Measurements from ENCODE around the gene DAB1.

Gene DAB1

DNA sequence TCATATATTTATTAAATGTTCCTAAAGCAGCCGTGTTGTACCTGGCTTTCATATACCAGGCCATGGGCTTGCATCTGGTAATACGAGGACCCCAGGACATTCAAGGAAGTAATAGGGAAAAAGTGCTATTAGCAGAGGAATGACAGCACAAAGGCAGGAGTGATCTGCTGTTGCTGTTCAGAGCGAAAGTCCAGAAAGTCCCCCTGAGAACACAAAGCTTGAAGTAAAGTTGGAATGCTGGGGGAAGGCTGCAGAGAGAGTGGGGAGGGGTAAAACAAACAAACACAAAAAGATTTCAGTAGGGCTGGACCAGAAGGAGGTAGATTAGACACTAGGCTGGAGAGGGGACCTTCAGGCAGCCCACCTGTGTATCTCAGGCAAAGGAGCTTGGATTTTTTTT, 363.4 kb downstream of the DAB1 start:
- DNase-seq = no peak

- no peak for DNase-seq
Measured at GRCh38 chr1:57058652-57059501, 365.0 kb downstream of the DAB1 start.

DNA sequence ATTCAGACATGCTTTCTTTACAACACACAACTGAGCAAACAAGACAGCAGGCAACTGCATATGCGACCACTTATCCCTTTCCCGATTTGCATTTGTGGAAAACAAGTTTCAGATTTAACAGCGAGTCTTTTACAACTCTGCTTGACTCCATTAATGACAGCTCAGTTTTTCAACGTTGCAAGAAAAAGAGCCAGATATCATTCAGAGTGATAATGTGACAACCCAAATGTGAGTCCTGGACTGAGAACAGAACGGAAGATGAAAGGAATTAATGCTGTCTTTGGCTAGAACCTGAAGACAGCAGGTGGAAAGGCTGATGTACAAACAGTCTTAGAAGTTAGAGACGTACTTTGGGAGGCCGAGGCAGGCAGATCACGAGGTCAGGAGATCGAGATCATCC, 375.0 kb downstream of the DAB1 start:
- no peak for DNase-seq

GRCh38 chr1:57046462-57046861, 377.4 kb downstream of the DAB1 start:
- no peak for DNase-seq

GRCh38 chr1:57041901-57042300, 382.0 kb downstream of the DAB1 start:
- DNase-seq = no peak

- no peak for DNase-seq
Measured at GRCh38 chr1:57040811-57041210, 383.0 kb downstream of the DAB1 start.

- DNase-seq = no peak
Measured at GRCh38 chr1:57036641-57037579, 386.9 kb downstream of the DAB1 start.

- DNase-seq = no peak
Measured at GRCh38 chr1:57034713-57035112, 389.1 kb downstream of the DAB1 start.

DNA sequence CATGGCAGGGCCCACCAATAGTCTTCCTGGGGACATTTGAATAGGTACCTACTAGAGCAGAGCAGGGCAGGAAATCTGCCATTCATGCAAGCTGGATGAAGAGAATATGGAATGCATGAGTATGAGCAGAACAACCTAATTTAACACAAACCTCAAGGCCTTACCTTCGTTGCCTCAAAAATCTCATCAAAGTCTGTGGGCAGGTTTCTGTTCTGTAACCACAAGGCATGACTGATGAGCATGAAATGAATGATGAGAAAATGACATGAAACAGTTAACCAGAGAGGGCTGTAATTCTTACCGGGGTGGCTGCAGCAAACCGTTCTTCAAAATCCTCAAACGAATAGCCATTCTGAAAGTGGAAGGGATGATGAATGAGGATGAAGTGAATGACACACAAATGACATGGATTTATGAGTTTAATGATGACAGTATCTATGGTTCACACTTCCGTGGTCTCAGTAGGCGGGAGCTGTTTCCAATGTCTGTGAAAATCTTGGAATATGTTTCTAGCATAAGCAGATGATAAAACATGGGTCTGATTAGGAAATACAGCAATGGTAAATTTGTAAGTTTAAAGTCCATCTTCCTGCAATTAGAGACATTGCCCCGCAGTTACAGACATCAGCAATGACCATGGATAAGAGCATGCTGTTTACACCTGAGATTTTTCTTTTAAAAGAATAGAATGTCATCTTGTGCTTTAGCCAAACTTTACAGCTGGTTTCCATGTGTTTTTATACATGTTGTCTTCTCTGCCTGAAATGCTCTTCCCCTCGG, 390.4 kb downstream of the DAB1 start:
- no peak for DNase-seq

DNA sequence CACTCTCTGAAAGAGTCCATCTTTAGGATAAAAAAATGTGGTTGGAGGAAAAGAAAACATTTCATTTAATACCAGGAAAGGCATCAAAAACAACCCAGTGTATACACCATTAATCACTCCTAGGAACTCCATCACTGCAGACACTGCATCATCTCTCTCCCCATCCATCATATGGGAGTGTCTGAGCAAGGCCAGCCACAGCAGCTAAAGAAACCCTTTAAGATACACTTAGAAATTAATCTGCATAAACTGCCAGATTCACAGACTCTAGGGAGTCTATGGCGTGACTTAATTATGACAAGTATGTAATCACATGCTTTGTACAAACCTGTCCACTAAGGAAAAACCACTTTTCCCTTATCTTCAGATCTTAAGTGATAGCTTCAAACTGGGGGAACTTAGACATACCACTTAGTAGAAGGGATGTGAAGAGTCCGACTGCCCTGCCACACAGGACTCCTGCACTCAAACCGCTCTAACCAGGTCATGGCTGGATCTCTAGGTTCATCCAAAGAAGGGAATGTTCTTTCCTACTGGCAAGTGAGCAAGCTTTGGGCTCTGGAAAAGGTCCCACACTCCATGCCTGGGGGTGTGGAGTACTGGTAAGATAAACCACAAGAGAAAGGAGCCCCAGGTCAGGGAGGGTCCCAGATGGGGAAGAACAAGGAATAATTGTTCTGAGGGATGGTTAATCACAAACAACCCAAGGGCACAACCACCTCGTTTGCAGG, 397.1 kb downstream of the DAB1 start:
- no peak for DNase-seq

DNA sequence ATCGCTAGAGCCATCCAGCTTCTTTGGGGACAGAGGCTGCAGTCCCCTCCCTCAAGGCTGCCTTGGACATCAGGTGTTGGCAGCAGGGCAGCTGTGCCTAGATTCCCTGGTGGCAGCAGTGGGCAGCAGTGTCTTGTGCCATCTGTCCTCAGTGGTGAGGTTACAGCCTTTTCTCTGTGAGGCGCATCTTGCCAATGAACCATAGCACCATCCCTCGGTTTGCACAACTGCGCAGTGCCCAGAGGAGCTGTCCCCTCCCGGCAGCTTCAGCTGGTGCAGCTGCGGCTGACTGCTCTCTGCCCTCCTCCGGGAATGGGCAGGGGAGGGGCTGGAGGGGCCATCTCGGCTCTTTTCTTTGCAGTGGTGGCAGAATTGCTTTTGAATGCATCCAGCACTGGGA, 399.0 kb downstream of the DAB1 start:
- DNase-seq = no peak

DNA sequence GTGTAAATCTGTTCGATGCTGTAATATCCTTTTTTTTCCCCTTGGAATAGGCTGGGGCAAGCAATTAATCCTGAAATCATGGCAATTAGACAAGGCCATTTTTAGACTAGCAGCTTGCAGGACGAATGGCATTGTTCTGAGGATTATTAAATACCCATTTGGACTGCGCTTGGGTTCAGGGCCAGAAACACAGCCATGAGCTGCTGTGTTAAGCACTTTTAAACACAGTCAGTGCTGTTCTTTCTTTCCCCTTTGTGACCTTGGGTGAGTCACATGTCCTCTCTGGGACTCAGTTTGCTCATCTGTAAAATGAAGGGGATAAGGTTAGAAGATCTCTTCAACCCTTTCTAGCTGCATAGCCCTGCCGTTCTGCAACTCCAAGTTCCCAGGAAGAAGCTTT, 399.4 kb downstream of the DAB1 start:
- DNase-seq = no peak

GRCh38 chr1:57020216-57020615, 403.6 kb downstream of the DAB1 start:
- no peak for DNase-seq

GRCh38 chr1:57019236-57019839, 404.5 kb downstream of the DAB1 start:
- DNase-seq = no peak

- DNase-seq = no peak
Measured at GRCh38 chr1:57018119-57018518, 405.7 kb downstream of the DAB1 start.

DNA sequence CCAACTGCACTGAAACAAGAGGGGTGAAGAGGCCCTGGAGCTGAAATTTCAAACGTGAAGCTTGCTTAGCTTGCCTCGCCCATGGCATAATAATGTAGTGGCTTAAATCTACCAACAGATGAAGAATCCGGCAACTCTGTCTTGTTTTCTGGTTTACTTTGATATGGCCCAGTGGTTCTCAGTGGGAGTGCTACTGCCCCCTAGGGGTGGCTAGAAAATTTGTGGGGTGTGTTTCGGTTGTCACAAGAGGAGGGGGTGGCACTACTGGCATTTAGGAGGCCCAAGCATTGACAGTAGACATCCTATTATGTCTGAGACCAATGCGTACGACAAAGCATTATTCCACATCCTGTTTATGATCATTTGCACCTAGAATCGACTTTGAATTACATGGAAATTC, 406.1 kb downstream of the DAB1 start:
- no peak for DNase-seq

GRCh38 chr1:57017200-57017599, 406.7 kb downstream of the DAB1 start:
- DNase-seq = no peak

DNA sequence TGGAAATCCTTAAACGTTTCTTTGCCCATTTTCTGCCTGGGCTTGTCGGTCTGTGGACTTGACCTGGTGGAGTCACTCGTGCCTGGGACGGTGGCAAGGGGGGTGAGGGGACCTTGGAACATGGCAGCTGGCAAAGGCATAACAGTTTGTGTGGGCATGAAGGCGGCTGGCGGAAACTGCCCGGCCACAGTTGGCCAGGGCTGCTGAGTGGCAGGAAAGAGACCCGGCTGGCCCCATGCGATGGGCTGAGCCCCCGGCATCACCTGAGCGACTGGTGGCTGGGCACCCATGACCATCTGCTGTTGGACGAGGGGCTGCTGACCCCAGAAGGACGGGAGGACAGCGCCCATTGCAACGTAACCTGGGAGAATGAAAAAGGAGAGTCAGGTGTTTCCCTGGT, 408.8 kb downstream of the DAB1 start:
- DNase-seq = no peak

GRCh38 chr1:57013522-57013921, 410.3 kb downstream of the DAB1 start:
- DNase-seq = no peak

DNA sequence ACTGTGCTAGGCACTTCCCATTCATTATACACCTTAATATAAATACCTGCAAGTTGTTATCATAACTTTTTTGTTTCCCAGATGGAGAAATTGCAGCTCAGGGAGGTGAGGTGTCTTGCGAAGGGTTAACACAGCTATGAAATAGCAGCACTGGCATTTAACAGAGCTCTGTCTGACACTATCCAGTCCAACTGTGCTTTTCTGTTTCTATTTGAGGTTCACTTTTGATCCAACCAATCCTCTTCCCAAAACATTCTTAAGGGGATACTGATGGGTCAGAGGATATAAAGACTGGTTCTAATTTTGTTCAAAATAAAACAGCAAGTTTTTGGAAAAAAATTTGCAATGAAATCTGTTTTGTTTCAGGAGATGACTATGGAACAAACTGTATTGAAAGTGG, 411.5 kb downstream of the DAB1 start:
- no peak for DNase-seq

GRCh38 chr1:57010511-57010910, 413.3 kb downstream of the DAB1 start:
- no peak for DNase-seq

DNA sequence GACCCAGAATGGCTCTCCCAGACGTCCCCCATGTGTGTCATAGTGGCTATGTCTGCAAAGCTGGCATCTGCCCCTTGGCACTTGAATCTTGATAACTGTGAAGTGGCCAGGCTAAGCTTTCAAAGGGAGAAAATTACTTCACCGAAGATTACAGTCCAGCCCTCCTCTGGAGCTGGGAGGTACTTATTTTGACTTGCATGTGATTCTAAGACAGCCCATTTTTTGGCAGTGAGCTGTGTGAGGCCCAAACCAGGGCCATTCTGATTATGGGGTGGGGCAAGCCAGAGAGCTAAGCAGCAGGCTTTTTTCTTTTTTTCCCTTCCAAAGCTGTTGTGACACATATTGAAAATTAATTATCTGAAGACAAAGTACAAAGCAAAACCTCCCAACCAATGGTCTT, 415.9 kb downstream of the DAB1 start:
- DNase-seq = no peak

Measured in NCI-H774 (cell line).